ENCODE measurements around the gene AFF3. TPM values are rescaled to one million over a fixed set of nuclear protein-coding genes. Genes with fewer than 3 reads are reported as not detected.

The AFF3 gene
- total RNA-seq, 1 donor from 2014 or later: 12.2 TPM

- no peaks in the 10 kb centered on the region for H3K4me1 Mint-ChIP-seq (ENCODE audit: unreplicated experiment)
- no peaks in the 10 kb centered on the region for H3K9me3 Mint-ChIP-seq (ENCODE audit: unreplicated experiment)
- H3K4me3 Mint-ChIP-seq (ENCODE audit: unreplicated experiment): no peak overlapping the region
- no peak overlapping the region for H3K27ac Mint-ChIP-seq (ENCODE audit: unreplicated experiment)
- TF ChIP-seq, protein P1, sequence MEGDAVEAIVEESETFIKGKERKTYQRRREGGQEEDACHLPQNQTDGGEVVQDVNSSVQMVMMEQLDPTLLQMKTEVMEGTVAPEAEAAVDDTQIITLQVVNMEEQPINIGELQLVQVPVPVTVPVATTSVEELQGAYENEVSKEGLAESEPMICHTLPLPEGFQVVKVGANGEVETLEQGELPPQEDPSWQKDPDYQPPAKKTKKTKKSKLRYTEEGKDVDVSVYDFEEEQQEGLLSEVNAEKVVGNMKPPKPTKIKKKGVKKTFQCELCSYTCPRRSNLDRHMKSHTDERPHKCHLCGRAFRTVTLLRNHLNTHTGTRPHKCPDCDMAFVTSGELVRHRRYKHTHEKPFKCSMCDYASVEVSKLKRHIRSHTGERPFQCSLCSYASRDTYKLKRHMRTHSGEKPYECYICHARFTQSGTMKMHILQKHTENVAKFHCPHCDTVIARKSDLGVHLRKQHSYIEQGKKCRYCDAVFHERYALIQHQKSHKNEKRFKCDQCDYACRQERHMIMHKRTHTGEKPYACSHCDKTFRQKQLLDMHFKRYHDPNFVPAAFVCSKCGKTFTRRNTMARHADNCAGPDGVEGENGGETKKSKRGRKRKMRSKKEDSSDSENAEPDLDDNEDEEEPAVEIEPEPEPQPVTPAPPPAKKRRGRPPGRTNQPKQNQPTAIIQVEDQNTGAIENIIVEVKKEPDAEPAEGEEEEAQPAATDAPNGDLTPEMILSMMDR (IDR thresholded peaks at IDR 0.05; ENCODE audit: unreplicated experiment): no peak
- DNase-seq (ENCODE audit: low spot score): no peak
- H3K27me3 Mint-ChIP-seq (ENCODE audit: unreplicated experiment): no peaks in the 10 kb centered on the region
- no peaks in the 10 kb centered on the region for H3K36me3 Mint-ChIP-seq (ENCODE audit: low read depth, unreplicated experiment)
Observed at GRCh38 chr2:99709229-99709628, 433.2 kb downstream of the AFF3 start.

- Mint-ChIP-seq H3K9me3 (ENCODE audit: unreplicated experiment) (no peaks in the 10 kb centered on the region), H3K4me1 (ENCODE audit: unreplicated experiment) (no peaks in the 10 kb centered on the region), H3K4me3 (ENCODE audit: unreplicated experiment) (no peak overlapping the region), H3K27me3 (ENCODE audit: unreplicated experiment) (no peaks in the 10 kb centered on the region), H3K27ac (ENCODE audit: unreplicated experiment) (no peak overlapping the region), H3K36me3 (ENCODE audit: low read depth, unreplicated experiment) (no peaks in the 10 kb centered on the region)
- no peak for DNase-seq (ENCODE audit: low spot score)
- TF ChIP-seq, protein P1 (IDR thresholded peaks at IDR 0.05; ENCODE audit: unreplicated experiment): no peak
Observed at GRCh38 chr2:99708231-99708630, 434.2 kb downstream of the AFF3 start.

DNA sequence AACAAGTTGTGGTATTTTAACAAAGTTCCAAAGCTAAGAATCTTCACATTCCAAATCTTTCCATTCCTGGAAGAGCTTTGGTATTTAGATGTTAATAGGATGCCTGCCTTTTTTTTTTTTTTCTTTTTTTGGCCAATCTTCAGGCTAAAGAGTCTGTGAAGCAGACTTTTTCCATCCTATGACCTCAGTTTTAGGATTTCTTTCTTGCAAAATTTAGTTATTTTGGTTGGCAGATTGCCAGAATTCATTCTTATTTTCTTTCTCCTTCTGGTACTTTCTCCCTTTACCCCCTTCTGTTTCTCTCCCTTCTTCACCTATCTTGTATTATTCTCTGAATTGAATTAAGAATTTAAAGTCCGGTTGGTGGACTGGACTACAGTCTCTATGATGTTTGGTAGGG is 434.8 kb downstream of the AFF3 start:
- no peak overlapping the region for H3K27ac Mint-ChIP-seq (ENCODE audit: unreplicated experiment)
- H3K36me3 Mint-ChIP-seq (ENCODE audit: low read depth, unreplicated experiment): no peaks in the 10 kb centered on the region
- no peaks in the 10 kb centered on the region for H3K27me3 Mint-ChIP-seq (ENCODE audit: unreplicated experiment)
- H3K4me1 Mint-ChIP-seq (ENCODE audit: unreplicated experiment): no peaks in the 10 kb centered on the region
- DNase-seq (ENCODE audit: low spot score): no peak
- H3K4me3 Mint-ChIP-seq (ENCODE audit: unreplicated experiment): no peak overlapping the region
- no peaks in the 10 kb centered on the region for H3K9me3 Mint-ChIP-seq (ENCODE audit: unreplicated experiment)
- TF ChIP-seq, protein P1 (IDR thresholded peaks at IDR 0.05; ENCODE audit: unreplicated experiment): no peak

DNA sequence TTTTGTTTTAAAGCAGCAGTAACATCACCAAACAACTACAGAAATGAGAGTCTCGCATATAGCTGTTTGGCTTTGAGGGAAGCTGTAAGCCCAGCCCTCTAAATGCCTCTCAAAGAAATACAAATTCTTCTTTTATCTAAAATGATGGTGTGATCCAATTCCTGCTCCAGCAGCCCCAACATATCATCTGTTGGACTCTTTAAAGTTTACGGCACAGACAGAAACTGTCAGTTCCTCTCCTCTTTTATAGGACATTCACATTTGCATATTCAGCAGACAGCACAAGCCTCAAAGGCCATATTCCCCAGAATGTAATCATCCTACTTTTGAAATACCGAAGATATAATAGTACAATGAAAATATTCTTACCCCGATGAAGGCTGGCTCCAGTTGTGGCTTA is 435.7 kb downstream of the AFF3 start:
- no peaks in the 10 kb centered on the region for H3K36me3 Mint-ChIP-seq (ENCODE audit: low read depth, unreplicated experiment)
- DNase-seq (ENCODE audit: low spot score): no peak
- TF ChIP-seq, protein P1 (IDR thresholded peaks at IDR 0.05; ENCODE audit: unreplicated experiment): no peak
- H3K9me3 Mint-ChIP-seq (ENCODE audit: unreplicated experiment): no peaks in the 10 kb centered on the region
- no peak overlapping the region for H3K27ac Mint-ChIP-seq (ENCODE audit: unreplicated experiment)
- no peaks in the 10 kb centered on the region for H3K4me1 Mint-ChIP-seq (ENCODE audit: unreplicated experiment)
- no peaks in the 10 kb centered on the region for H3K27me3 Mint-ChIP-seq (ENCODE audit: unreplicated experiment)
- no peak overlapping the region for H3K4me3 Mint-ChIP-seq (ENCODE audit: unreplicated experiment)

GRCh38 chr2:99701503-99701902 is 440.9 kb downstream of the AFF3 start:
- Mint-ChIP-seq H3K4me1 (ENCODE audit: unreplicated experiment) (peaks cover 7% of the 10 kb centered on the region), H3K27ac (ENCODE audit: unreplicated experiment) (no peak overlapping the region), H3K9me3 (ENCODE audit: unreplicated experiment) (no peaks in the 10 kb centered on the region), H3K4me3 (ENCODE audit: unreplicated experiment) (peak overlapping the region; percentile 10), H3K27me3 (ENCODE audit: unreplicated experiment) (no peaks in the 10 kb centered on the region), H3K36me3 (ENCODE audit: low read depth, unreplicated experiment) (no peaks in the 10 kb centered on the region)
- DNase-seq (ENCODE audit: low spot score): no peak
- TF ChIP-seq, protein P1 (IDR thresholded peaks at IDR 0.05; ENCODE audit: unreplicated experiment): no peak
